Glomerular visceral epithelial cell (primary cell): ENCODE data around the gene ZNF679.
"Not testable (repeated sequence)": the region's sequence is repeated elsewhere in the genome, so short reads cannot be mapped to it uniquely, and the experiment has no call there.

Experiments
- DNase-seq: peaks from one replicate; pipeline ENCODE4 v3.0.0-alpha.2; 2016; ENCODE audit errors: extremely low spot score

ZNF679 gene

GRCh38 chr7:64310426-64310825, 82.2 kb downstream of the ZNF679 start:
- DNase-seq = no peak

GRCh38 chr7:64312826-64313225, 84.6 kb downstream of the ZNF679 start:
- DNase-seq = no peak

GRCh38 chr7:64313740-64314491, 85.6 kb downstream of the ZNF679 start, which contains the start of gene ZNF736:
TSS of gene ZNF736 (plus strand) at chr7:64313961. CDS start at chr7:64314151, 190 bp downstream.
- peak; percentile 75 for DNase-seq

GRCh38 chr7:64314566-64314965, 86.3 kb downstream of the ZNF679 start:
- DNase-seq = no peak

- not testable (repeated sequence) for DNase-seq
Observed at GRCh38 chr7:64316031-64316742, 87.9 kb downstream of the ZNF679 start.
